ENCODE data around the gene ORC5.

DNA sequence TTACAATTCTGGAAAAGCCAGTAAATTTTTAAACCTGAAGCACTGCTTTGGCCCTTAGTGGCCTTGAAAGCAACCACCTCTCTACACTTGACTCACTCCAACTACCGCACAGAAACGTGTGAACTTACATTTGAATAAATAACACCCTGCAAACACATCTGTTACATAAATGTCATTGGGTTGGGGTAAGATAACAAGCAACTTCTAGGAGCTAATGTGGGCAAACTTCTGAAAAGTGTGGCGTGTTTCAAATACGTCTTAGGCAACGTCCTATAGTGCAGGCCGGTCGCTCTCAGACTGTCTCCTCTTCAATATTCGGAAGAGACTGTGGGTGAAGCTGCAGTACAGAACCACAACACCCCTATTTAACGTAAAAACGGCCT lies 474 bp downstream of the ORC5 start:
- TF ChIP-seq, protein P1, sequence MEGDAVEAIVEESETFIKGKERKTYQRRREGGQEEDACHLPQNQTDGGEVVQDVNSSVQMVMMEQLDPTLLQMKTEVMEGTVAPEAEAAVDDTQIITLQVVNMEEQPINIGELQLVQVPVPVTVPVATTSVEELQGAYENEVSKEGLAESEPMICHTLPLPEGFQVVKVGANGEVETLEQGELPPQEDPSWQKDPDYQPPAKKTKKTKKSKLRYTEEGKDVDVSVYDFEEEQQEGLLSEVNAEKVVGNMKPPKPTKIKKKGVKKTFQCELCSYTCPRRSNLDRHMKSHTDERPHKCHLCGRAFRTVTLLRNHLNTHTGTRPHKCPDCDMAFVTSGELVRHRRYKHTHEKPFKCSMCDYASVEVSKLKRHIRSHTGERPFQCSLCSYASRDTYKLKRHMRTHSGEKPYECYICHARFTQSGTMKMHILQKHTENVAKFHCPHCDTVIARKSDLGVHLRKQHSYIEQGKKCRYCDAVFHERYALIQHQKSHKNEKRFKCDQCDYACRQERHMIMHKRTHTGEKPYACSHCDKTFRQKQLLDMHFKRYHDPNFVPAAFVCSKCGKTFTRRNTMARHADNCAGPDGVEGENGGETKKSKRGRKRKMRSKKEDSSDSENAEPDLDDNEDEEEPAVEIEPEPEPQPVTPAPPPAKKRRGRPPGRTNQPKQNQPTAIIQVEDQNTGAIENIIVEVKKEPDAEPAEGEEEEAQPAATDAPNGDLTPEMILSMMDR (IDR thresholded peaks at IDR 0.05): no peak
- TF ChIP-seq POLR2A (IDR thresholded peaks at IDR 0.05): no peak

Measured in suprapubic skin (tissue), 3 donors.